AG20443 (cell line): ENCODE data around the gene DNAH1.
"Not testable (repeated sequence)": the region's sequence is repeated elsewhere in the genome, so short reads cannot be mapped to it uniquely, and the experiment has no call there.

Source experiments
- DNase-seq: peaks from one replicate; pipeline ENCODE4 v3.0.0; 2012; ENCODE audit warnings: low spot score, mixed read lengths

The DNAH1 gene

DNA sequence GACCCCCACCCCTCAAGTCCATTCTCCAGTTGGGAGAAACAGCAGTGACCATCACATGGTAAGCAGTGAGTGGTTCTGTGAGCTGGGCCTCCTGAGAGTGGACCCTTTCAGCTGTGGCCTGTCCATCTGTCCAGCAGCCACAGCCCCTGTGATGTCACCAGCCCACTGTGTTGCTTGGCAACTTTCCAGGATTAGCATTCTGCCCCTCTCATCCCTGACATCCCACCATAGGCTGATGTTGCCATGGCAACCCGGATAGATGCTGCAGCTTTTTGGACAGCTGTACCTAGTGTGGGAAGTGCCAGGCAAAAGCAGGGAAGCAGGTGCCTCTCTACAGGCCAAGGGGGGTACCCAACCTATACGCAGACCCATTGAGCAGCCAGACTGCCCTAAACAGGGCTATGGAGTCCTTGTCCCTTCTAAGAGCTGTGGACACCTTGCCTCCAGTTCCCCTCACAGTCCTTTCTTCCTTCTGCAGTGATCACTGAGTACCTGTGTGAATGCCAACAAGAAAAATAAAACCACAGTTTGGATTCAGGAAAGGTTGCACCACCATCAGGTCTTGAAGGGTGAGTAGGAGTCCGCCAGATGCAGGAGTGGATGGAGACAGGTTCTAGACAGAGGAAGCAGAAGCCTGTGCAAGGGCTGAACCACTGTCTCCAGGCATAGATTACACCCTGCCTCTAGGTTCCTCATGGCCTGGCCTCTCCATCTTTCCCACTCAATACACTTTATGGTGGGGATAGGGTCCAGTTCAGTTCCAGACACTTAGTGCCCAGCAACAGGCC lies at the start of gene DNAH1:
Gene DNAH1, plus strand, starts transcription at position 343 of the 788 bp plus-strand sequence. CDS start 6,124 bp downstream, outside the sequence.
- DNase-seq: no peak

- no peak for DNase-seq
Observed at GRCh38 chr3:52268036-52268435, 48.1 kb upstream of the DNAH1 start.

DNA sequence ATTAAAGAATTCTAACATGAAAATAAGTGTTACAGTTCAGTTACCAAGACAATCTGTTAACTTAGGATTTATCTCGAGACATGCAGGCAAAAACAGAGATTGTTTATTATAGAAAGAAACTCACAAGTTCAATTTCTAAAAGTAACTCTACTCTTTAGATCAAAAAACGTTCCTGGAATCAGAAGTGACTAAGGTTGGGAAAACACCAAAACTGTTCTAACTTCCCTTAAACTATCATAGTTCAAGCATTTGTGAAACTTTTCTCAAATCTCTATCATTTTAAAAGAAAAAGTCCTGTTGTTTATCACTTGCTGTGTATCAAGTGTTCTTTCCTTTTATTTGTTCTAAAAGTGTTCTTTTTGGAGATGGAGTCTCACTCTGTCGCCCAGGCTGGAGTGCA lies 46.3 kb upstream of the DNAH1 start:
- DNase-seq: no peak

GRCh38 chr3:52270252-52270754 lies 45.8 kb upstream of the DNAH1 start:
- no peak for DNase-seq

DNA sequence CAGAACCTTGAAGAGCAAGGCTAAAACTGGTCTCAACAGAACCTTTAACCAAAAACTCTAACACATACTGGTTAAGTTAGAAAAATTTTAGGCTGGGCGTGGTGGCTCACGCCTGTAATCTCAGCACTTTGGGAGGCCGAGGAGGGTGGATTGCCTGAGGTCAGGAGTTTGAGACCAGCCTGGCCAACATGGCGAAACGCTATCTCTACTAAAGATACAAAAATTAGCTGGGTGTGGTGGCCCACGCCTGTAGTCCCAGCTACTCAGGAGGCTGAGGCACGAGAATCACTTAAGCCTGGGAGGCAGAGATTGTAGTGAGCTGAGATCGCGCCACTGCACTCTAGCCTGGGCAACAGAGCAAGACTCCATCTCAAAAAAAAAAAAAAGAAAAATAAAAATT lies 43.9 kb upstream of the DNAH1 start:
- not testable (repeated sequence) for DNase-seq

GRCh38 chr3:52272831-52273230 lies 43.3 kb upstream of the DNAH1 start:
- DNase-seq: no peak

DNA sequence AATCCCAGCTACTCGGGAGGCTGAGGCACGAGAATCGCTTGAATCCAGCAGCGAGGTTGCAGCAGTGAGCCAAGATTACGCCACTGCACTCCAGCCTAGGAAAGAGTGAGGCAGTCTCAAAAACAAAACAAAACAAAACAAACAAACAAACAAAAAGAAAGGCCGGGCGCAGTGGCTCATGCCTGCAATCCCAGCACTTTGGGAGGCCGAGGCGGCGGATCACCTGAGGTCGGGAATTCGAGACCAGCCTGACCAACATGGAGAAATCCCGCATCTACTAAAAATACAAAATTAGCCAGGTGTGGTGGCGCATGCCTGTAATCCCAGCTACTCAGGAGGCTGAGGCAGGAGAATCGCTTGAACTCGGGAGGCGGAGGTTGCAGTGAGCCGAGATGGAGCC lies 41.3 kb upstream of the DNAH1 start:
- not testable (repeated sequence) for DNase-seq

- DNase-seq: peak; percentile 71
Observed at GRCh38 chr3:52277071-52277964, 38.8 kb upstream of the DNAH1 start.

DNA sequence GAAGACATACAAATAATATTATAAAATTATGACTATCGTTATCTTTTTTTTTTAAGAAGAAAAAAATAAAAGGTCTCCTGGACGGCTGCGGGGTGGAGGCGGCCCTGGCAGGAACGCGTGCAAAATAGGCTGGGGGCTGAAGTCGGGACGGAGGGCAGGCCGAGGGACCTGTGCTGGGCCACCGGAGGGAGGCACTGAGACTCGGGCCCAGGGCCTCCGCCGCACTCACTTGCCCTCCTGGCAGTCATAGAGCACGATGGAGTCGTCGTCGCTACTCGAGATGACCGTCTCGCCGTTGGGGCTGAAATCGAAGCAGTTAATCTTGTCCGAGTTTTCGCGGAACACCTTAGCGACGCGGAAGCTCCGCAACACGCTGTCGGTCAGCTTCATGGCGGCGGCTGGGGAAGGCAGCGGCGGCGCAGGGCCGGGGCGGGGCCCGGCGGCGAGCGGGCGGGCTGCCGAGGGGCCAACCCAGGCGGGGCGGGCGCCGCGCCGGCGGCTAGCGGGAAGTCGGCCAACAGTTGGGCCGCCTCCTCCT lies 38.1 kb upstream of the DNAH1 start:
- DNase-seq: peak; percentile 83

- peak; percentile 97 for DNase-seq
Observed at GRCh38 chr3:52278510-52279069, 37.5 kb upstream of the DNAH1 start, which contains the start of gene WDR82. WDR82 (minus strand) TSS chr3:52278649; CDS start chr3:52278361, 288 bp downstream.

DNA sequence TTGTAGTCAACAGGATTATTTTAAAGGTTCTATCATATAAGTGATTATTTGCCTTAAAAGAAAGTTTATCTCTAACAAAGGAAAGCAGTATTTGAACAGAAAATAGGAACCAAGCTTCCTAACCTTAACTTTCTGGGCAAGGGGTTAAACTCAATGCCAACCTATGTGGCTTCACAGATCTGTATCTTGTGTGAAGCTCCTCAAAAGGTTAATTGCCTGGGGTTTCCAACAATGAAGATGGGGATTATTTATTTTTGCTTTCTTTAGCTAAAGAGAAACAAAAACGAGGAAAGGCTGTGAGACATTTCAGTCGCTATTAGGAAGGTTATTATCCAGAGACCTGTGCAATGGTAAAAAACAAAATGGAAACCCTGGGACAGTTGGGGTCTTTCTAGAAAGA lies 36.5 kb upstream of the DNAH1 start:
- DNase-seq: no peak

GRCh38 chr3:52280050-52280461 lies 36.1 kb upstream of the DNAH1 start:
- no peak for DNase-seq

DNA sequence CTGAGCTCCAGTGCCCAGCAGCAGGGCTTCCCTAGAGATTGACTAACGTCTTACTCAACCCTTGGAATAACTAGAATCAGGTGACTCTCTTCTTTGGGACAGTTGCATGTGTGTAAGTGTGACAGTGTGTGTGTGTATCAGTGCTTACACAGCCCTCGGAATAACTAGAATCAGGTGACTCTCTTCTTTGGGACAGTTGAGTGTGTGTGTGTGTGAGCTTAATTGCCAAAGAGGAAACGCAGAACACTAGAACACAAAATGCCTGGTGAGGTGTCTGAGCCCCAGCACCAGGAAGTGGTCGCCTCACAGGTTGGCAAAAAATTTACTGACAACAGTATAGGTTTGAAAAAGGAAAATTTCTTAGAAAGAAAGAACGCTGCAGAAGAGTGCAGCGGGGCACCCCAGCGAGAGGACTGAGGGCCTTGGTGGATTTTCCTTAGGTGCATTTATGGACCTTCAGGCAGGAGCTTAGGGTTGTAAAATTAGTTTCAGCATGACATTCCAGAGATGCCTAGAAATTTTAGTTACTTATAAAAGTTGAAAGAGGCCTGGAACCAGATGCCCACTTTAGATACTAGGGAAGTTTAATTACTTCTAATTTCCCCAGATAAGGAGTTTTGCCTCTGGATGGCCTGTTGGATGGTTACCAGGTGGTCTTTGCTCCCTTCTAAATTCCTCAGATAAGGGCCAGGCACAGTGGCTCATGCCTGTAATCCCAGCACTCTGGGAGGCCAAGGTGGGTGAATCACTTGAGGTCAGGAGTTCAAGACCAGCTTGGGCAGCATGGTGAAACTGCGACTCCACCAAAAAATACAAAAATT lies 33.9 kb upstream of the DNAH1 start:
- no peak for DNase-seq

DNA sequence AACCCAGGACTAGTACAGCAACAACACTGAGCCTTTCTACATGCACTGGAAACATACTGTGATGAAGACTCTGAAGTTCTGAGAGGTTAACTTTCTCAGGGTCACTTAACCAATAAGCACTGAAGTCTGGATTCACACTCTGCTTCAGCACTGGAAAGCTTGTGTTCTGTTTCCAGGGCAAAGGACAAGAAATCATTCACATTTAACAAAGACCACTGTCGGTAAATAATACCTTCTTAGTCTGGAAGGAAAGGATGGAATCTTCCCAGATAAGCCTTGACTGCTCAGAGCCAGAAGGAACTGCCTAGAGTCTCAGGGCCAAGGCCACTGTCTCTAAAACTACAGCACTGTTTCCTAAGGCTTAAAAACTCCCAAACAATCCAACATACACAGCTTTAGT lies 32.8 kb upstream of the DNAH1 start:
- DNase-seq: no peak

- not testable (repeated sequence) for DNase-seq
Observed at GRCh38 chr3:52284051-52284450, 32.1 kb upstream of the DNAH1 start.

DNA sequence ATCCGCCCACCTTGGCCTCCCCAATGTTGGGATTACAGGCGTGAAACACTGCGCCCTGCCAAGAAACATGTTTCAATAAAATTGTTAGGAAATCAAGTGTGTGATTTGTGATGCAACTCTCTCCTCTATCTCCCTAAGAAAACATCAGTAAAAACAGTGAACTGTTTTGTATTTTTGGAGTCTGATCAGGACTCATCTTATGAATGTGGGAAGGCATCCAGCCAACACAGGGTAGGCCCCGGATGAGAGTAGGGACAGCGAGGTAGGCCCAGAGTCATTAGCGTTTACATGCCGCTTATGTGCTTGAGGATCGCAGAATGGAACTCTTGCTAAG lies 29.4 kb upstream of the DNAH1 start:
- DNase-seq: no peak

DNA sequence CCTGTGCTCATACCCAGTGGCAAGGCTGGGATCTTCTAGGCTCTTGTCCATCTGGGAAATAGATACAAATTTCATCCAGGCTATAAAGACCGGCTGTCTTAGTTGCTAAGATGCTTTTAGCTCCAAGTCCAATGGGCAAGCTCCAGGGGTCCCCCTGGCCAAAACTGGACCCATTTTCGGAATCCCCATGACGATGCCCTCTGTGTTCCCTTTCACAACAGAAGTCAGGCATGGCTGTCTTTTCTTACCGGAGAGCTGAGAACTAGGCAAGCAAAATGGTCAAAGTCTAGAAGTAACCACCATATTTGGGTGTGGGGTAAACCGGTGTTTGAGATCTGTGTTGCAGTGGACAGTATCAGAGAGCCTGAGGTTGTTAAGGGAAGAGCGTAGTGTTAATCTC lies 27.4 kb upstream of the DNAH1 start:
- no peak for DNase-seq

GRCh38 chr3:52289338-52289746 lies 26.8 kb upstream of the DNAH1 start:
- DNase-seq: no peak

- no peak for DNase-seq
Observed at GRCh38 chr3:52289747-52290595, 26.1 kb upstream of the DNAH1 start.
